SK-N-SH treated with all-trans-retinoic acid at 6 μM for 48 hours (cell line): ENCODE results near the gene DRC7.

Source experiments
- ARNTL ChIP-seq: fragments of 450-650 bp; formaldehyde crosslinking; IDR thresholded peaks from 2 replicates; pipeline ENCODE4 v1.5.0; 2020; ENCODE audit warnings: low read depth, mild to moderate bottlenecking, moderate library complexity, borderline replicate concordance
- ISL1 ChIP-seq: fragments of 250-450 bp; sonication (Bioruptor Pico); IDR thresholded peaks from 2 replicates; pipeline ENCODE4 v2.1.2; 2022; ENCODE audit warnings: mild to moderate bottlenecking, moderate library complexity
- OSR1 ChIP-seq: fragments of 250-450 bp; sonication (Bioruptor Pico); IDR thresholded peaks from 2 replicates; pipeline ENCODE4 v1.8.0; 2022; ENCODE audit warnings: moderate library complexity, mild to moderate bottlenecking, inconsistent platforms
- PATZ1 ChIP-seq: fragments of 250-450 bp; sonication (Bioruptor Pico); IDR thresholded peaks from 2 replicates; pipeline ENCODE4 v1.8.0; 2020; ENCODE audit warnings: mild to moderate bottlenecking, moderate library complexity, borderline replicate concordance
- RARB ChIP-seq: fragments of 250-450 bp; sonication (Bioruptor Pico); IDR thresholded peaks from 2 replicates; pipeline ENCODE4 v1.8.0; 2021; ENCODE audit warnings: mild to moderate bottlenecking, moderate library complexity
- TCF4 ChIP-seq: fragments of 250-450 bp; sonication (Bioruptor Pico); IDR thresholded peaks from 2 replicates; pipeline ENCODE4 v1.8.0; 2021; ENCODE audit warnings: mild to moderate bottlenecking, moderate library complexity, borderline replicate concordance
- TSHZ2 ChIP-seq: fragments of 250-450 bp; sonication (Bioruptor Pico); IDR thresholded peaks from 2 replicates; pipeline ENCODE4 v1.5.0; 2020; ENCODE audit warnings: mild to moderate bottlenecking, moderate library complexity
- ZC3H10 ChIP-seq: fragments of 250-450 bp; sonication (Bioruptor Pico); IDR thresholded peaks from 2 replicates; pipeline ENCODE4 v1.5.1; 2021; ENCODE audit warnings: mild to moderate bottlenecking, moderate library complexity
- ZFP30 ChIP-seq: fragments of 450-650 bp; formaldehyde crosslinking; IDR thresholded peaks from 2 replicates; pipeline ENCODE4 v1.5.0; 2022; ENCODE audit warnings: mild to moderate bottlenecking, moderate library complexity

- TF ChIP-seq ZC3H10 (CRISPR knock-in tag), result no peak
- no peak for TF ChIP-seq OSR1 (CRISPR knock-in tag)
- no peak for TF ChIP-seq RARB (CRISPR knock-in tag)
- TF ChIP-seq TSHZ2 (CRISPR knock-in tag), result no peak
- no peak for TF ChIP-seq ZFP30 (CRISPR knock-in tag)
- TF ChIP-seq ISL1 (CRISPR knock-in tag), result no peak
- no peak for TF ChIP-seq PATZ1 (CRISPR knock-in tag)
- TF ChIP-seq ARNTL (CRISPR knock-in tag), result no peak
- no peak for TF ChIP-seq TCF4 (CRISPR knock-in tag)
Measured at GRCh38 chr16:57665541-57665940, 29.1 kb upstream of the DRC7 start.
